GM19324 (cell line): ENCODE measurements around the gene PLPP7.
"Not testable (repeated sequence)": the region's sequence is repeated elsewhere in the genome, so short reads cannot be mapped to it uniquely, and the experiment has no call there.

Experiments used
- ATAC-seq: cut with Tn5 transposase; IDR thresholded peaks from one replicate; pipeline ENCODE4 v1.9.1; 2021; ENCODE audit warnings: mild to moderate bottlenecking, moderate library complexity; ENCODE audit not compliant: unreplicated experiment, low FRiP score

The PLPP7 gene

DNA sequence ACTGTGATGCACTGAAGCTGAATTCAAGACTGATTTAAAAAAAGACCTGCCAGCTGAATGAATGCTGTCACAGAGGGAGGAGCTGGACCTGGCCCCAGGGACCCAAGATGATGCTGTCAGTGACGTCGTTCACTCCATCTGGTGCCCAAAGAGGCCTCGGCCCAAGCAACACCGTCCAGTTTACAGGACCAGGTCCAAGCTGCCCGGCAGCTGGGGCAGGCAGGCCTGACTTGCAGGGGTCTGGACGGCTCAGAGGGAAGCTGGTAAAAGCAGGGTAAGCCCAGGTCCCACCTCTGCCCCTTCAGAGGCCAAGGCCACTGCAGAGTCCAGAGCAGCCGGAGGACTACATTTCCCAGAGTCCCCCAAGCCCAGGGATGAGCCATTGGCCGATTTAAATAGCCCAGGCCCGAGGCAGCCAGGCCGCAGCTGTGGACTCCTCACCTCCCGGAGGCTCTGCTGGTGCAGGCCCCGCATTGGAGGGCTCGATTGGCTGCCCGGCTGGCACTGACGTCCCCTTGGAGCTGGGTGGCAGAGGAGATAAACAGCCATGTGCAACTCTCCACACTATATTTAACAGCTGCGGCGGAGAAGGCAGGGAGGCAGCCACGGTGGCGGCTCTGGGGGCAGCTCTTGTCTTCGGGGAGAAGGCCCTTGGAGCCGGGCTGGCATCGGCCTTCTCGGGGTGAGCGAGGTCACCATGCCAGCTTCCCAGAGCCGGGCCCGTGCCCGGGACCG is at the start of gene PLPP7:
TSS of gene PLPP7 (plus strand) at position 423 of the 735 bp plus-strand sequence. CDS start at position 698, 275 bp downstream.
- ATAC-seq, result no peak

- no peak for ATAC-seq
Observed at GRCh38 chr9:131240047-131240921, 49.2 kb upstream of the PLPP7 start.

DNA sequence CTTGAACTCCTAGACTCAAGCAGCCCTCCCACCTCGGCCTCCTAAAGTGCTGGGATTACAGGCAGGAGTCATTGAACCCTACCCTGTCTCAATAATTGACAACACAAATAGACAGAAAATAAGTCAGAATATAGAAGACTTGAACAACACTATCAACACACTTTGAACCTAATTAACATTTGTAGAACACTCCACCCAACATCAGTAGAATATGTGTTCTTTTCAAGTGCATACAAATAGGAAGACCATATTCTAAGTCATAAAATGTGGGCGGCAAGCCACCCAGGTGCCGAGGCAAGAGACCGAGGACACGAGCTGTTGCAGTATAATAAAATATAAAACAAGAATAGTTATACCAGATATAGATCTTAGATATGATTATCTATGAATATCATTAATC is 45.2 kb upstream of the PLPP7 start:
- ATAC-seq, result not testable (repeated sequence)

DNA sequence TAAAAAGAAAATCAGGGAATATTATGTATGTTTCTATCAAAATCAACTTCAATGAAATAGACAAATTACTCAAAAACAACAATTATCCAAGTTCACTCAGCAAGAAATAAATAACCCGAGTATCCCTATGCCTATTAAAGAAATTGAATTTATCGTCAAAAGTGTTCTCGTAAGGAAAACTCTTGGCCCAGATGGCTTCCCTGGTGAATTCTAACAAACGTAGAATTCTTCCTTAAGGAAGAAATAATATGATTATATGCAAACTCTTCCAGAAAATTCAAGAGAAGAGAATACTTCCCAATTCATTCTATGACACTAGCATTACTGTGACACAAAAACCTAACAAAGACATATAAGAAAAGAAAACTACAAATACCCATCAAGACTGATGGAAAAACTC is 42.9 kb upstream of the PLPP7 start:
- ATAC-seq, result no peak

- ATAC-seq, result peak; percentile 6
Observed at GRCh38 chr9:131252120-131252519, 37.4 kb upstream of the PLPP7 start.

- no peak for ATAC-seq
Observed at GRCh38 chr9:131253891-131254491, 35.5 kb upstream of the PLPP7 start.

DNA sequence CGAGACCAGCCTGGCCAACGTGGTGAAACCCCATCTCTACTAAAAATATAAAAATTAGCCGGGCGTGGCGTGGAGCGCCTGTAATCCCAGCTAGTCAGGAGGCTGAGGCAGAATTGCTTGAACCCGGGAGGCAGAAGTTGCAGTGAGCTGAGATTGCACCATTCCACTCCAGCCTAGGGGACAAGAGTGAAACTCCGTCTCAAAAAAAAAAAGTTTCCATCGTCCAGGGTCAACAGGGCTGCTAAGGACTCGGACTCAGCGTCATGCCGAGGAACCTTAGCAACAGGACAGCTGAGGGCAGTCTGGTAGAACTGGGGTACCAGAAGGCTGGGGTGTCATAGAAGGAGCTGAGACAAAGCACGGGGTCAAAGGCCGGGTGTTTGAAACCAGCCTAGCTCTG is 34.9 kb upstream of the PLPP7 start:
- no peak for ATAC-seq

- no peak for ATAC-seq
Observed at GRCh38 chr9:131255676-131256197, 33.8 kb upstream of the PLPP7 start.

DNA sequence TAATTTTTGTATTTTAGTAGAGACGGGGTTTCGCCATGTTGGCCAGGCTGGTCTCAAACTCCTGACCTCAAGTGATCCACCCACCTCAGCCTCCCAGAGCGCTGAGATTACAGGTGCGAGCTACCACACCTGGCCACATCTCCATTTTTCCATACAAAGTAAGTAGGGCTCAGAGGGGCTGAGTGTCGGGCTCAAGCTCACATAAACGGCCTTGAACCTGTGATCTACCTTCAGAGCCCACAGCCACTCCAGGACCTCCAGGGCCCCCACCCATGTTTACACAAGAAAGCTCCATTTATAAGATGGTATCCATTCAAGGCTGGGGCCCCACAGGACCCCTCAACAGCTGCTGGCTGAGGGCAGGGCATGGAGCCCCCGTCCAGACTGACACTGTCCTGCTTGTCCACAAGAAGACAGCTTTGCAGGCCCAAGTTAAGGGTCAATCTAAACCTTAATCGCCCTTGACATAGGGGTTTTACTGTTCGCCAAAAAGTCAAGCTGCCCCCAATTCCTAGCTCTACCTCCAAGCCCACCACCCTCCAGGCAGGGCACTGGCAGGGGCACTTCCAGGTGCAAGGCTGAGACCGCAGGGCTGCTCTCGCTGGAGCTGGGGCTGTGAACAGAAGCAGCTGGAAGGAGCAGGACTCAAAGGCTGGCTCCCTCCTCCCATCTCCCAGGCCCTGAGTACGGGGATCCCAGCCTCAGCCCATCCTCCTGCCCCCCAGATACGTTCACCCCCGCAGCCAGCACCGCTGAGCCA is 32.1 kb upstream of the PLPP7 start:
- no peak for ATAC-seq

DNA sequence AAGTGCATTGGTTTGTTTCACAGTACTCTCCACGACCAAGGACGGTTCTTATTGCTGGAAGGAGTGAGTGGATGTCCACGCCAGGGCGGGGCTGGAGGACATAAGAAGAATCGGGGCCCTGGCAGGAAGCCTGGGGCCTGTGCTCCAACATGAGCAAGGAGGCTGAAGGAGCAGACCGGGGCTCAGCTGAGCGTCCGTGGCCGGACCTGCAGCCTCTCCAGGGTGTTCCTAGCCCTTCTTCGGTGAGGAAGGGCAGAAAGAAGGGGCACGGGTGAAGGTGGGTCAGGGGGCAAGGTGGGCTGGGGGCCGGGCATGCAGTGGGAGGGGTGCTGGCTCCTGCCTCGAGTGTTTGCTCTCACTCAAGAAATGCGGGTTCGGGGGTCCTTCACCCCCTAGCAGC is 31.3 kb upstream of the PLPP7 start:
- no peak for ATAC-seq

GRCh38 chr9:131258698-131259431 is 30.7 kb upstream of the PLPP7 start:
- no peak for ATAC-seq

- ATAC-seq, result no peak
Observed at GRCh38 chr9:131259432-131259898, 30.1 kb upstream of the PLPP7 start.

DNA sequence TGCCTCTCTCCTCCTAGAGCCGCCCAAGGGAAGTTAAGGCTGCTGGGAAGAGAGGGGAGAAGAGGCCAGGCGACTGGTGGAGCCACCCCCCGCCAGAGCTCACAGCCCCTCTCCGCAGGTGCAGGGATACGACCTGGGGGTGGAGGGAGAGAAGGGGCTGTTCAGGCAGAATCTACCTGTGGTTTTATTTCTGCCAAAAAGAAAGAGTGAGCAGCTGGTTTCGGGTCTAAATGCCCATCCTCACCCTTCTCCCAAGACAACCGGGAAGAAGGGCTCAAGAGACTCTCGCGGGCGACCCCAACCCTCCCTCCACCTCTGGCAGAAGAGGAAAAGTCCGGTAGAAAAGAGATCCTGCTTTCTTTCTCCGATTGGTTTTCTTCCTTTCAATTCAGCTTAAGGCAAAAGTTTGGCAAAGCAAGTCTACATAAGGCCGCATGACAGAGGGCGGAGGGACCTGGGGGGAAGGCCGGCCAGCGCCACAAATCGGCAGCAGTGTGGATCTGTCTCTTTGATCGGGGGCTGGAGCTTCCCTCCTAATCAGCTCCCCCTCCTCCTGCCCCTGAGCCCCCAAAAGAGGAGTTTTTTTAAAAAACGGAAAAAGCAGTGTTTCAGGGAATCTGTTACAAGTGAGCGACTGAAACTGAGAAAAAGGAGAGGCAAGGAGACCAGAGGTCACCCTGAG is 29.5 kb upstream of the PLPP7 start:
- no peak for ATAC-seq

GRCh38 chr9:131260751-131261452 is 28.6 kb upstream of the PLPP7 start:
- no peak for ATAC-seq

DNA sequence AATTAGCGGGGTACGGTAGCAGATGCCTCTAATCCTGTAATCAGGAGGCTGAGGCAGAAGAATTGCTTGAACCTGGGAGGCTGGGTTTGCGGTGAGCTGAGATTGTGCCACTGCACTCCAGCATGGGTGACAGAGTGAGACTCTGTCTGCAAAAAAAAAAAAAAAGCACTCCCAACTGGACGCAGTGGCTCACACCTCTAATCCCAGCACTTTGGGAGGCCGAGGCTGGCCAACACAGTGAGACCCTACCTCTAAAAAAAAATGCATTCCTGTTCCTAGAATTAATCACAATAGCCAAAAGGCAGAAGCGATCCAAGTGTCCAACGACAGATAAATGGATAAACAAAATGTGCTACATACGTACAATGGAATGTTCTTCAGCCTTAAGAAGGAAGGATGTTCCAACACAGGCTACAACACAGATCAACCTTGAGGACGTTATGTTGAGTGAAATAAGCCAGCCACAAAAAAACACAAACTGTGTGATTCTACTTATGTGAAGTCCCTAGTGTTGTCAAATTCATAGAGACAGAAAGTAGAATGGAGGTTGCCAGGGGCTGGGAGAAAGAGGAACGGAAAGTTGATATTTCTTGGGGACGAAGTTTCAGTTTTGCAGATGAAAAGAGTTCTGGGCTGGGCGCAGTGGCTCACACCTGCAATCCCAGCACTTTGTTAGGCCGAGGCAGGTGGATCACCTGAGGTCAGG is 27.0 kb upstream of the PLPP7 start:
- ATAC-seq, result no peak

- ATAC-seq, result not testable (repeated sequence)
Observed at GRCh38 chr9:131263033-131263343, 26.5 kb upstream of the PLPP7 start.

DNA sequence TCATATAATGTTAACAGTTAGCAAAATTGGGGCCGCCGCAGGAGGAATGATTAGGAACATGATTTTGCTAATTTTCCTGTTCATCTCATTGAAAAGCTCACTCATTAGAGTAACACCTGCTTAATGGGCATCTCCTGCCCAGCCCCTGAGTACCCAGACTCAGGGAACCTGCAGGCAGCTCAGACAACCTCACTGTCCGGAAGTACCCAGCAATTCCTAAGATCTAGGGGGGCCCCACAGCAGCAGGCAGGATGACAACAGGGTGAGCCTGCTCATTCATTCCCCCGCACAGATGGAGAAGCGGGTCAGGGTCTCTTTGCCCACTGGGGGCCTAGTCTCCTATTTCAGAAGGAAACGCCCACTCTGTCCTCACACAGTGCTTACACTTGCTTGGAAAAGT is 25.8 kb upstream of the PLPP7 start:
- ATAC-seq, result no peak

DNA sequence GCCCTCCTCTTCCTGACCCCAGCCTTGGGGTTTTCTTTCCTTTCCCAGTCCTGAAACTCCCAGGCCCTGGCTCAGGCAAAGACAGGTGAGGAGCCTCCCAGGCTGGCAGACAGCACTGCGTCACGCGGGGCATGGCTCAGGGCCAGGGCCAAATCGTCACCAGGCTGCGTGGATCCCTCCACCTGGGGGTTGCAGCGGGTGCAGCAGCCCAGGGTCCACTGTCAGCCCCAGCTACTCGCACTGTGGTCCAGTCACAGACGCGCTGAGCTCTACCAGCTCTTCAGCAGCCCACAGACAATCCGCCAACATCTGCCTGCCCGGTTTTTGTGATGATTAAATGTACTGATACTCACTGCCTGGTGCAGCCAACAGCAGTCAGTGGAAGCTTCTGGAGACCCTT is 25.3 kb upstream of the PLPP7 start:
- no peak for ATAC-seq
